Keratinocyte (primary cell): ENCODE data around the gene ELAVL3.

Experiments used
- CTCF ChIP-seq, 3 experiments: IDR thresholded peaks in 1 of 3; conservative IDR thresholded peaks in 1 of 3; optimal IDR thresholded peaks in 1 of 3; 2 replicates in 2 of 3; 3 replicates in 1 of 3; pipeline versions ENCODE3 to v1.5.1; 2011; ENCODE audit warnings: low read length in 3 of 3, mild to moderate bottlenecking in 3 of 3, moderate library complexity in 2 of 3, control low read depth in 1 of 3, inconsistent platforms in 1 of 3; ENCODE audit not compliant: insufficient read depth in 2 of 3; ENCODE audit errors: extremely low read depth in 1 of 3
- EZH2 ChIP-seq: IDR thresholded peaks from one replicate; pipeline ENCODE4 v1.6.1; 2012; ENCODE audit warnings: inconsistent platforms, mild to moderate bottlenecking, low read length, moderate library complexity

- TF ChIP-seq EZH2 (no peak), CTCF (optimal IDR thresholded peaks at IDR 0.05 in 1 of 3, IDR thresholded peaks at IDR 0.05 in 1 of 3, conservative IDR thresholded peaks at IDR 0.05 in 1 of 3; ENCODE audit: extremely low read depth in 1 of 3, insufficient read depth in 2 of 3, low read length in 3 of 3) (no peak)
Measured at GRCh38 chr19:11423791-11424181, 57.1 kb downstream of the ELAVL3 start.
